ENCODE results near the gene ZBED4.

Gene ZBED4

DNA sequence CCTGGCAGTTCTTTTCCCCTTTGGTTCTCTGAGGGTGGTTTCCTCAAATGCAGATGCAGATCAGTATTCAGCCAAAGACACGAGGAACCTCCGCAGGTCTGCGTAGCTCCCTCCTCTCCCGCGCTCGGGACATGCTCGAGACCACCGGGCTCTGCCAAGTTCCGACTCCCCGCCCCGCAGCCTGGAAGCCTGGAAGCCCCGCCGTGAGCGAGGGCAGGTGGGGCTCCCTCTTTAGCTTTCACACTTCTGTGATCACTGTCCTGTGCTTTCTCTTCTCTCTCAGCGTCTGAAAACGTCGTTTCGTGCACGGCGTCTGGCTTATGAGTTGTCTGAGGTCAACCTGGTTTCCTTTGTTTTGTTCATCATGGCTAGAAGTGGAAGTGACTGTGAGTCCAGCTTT lies 26.6 kb downstream of the ZBED4 start:
- DNase-seq (ENCODE audit: low read depth), result no peak

DNA sequence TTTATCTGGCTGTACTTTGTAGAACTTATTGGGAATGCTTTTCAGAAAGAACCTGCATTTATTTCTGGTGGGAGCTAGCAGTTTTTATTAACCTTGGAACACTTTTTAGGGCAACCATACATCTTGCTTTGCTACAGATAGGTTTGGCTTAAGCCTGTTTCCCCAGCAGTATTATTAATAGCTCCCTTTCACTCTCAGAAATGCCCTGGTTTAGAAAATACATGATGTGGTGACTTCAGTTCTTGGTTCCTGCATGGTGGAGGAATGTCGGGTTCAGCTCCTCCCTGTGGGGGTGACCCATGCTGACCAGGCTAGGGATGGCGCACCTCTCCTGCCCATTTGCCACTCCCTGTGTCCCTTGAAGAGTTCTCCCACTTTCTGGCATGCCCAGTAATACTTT lies 28.2 kb downstream of the ZBED4 start:
- no peak for DNase-seq (ENCODE audit: low read depth)

DNA sequence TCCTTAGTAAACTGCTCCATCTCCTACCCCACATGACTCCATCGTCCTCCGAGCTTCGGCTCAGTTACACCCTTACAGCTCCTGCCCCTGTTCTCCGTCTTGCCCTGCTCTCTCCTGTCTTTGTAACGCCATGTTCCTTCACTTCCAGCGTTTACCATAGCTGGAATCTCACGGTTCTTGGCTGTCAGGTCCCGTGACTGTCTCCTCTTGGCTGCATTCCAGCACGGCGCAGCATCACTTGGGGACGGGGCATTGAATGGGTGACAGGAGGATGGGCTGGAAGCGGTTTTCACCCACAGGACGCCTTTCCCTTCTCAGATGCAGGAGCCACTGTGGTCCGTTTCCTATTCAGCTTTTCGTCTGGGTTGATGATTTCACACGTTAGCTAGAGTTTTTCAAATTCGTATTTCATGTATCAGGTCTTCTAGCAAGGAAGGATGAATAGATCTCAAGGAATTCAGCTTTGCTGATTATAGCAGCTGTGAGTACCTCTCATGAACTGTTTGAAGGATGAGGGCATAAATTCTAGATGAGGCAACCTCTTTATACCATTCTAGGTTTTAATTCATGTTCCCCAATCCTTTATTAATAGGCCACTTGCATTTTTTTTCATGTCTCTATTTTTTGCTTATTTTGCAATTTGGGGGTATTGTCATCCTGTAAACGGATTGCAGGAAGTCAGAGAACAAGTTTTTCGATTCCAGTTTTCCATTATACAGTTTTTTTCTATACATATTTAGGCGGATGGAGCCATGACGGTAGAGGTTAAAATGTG lies 29.1 kb downstream of the ZBED4 start:
- no peak for DNase-seq (ENCODE audit: low read depth)

DNA sequence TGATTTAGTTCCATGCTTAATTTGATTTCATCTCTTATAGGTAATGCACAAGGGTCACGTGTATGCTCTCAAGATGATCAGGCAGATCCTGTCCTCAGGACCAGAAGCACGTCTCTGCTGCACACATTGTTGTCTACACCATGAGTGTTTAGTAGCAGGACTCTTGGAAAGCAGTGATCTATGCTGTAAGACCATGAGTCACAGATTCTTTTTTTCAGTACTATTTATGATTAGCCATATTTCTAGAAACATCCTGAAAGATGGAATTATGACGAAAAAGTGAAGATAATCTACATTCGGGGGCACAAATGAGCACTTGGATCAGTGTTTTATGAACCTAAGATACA lies 29.6 kb downstream of the ZBED4 start:
- DNase-seq (ENCODE audit: low read depth), result no peak

DNA sequence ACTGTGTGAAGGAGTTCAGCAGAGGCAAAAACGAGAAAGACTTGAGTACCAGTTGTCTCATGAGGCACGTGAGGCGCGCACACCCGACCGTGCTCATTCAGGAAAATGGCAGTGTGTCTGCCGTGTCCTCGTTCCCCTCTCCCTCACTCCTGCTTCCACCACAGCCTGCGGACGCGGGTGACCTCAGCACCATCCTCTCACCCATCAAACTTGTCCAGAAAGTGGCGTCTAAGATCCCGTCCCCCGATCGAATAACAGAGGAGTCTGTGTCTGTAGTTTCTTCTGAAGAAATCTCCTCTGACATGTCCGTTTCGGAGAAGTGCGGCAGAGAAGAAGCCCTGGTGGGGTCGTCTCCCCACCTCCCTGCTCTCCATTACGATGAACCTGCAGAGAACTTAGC lies 30.4 kb downstream of the ZBED4 start:
- no peak for DNase-seq (ENCODE audit: low read depth)

DNA sequence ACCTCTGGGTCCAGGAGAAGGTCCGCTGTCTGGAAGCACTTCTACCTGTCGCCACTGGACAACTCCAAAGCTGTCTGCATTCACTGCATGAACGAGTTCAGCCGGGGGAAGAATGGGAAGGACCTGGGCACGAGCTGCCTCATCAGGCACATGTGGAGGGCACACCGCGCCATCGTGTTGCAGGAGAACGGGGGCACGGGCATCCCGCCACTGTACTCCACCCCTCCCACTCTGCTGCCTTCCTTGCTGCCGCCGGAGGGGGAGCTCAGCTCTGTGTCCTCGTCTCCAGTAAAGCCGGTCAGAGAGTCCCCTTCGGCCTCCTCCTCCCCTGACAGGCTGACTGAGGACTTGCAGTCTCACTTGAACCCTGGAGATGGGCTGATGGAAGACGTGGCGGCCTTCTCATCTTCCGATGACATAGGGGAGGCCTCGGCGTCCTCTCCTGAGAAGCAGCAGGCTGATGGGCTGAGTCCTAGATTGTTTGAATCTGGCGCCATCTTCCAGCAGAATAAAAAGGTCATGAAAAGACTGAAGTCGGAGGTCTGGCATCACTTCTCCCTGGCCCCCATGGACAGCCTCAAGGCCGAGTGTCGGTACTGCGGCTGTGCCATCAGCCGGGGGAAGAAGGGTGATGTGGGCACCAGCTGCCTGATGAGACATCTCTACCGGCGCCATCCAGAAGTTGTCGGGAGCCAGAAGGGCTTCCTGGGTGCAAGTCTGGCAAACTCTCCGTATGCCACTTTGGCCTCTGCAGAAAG lies 31.0 kb downstream of the ZBED4 start:
- DNase-seq (ENCODE audit: low read depth), result no peak

DNA sequence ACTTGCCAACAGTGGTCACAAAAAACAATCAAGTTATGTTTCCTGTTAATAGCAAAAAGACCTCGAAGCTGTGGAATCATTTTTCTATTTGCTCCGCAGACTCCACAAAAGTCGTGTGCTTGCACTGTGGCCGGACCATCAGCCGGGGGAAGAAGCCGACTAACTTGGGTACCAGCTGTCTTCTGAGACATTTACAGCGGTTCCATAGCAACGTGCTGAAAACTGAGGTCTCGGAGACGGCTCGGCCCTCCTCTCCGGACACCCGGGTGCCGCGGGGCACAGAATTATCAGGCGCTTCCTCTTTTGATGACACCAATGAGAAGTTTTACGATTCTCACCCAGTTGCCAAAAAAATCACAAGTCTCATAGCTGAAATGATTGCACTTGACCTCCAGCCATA lies 31.6 kb downstream of the ZBED4 start:
- no peak for DNase-seq (ENCODE audit: low read depth)

DNA sequence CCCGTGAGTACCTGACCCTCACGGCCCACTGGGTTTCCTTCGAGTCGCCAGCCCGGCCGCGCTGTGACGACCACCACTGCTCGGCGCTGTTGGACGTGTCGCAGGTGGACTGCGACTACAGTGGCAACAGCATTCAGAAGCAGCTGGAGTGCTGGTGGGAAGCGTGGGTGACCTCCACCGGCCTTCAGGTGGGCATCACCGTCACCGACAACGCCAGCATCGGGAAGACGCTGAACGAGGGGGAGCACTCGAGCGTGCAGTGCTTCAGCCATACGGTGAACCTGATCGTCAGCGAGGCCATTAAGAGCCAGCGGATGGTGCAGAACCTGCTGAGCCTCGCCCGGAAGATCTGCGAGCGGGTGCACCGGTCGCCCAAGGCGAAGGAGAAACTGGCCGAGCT lies 32.2 kb downstream of the ZBED4 start:
- DNase-seq (ENCODE audit: low read depth), result no peak

DNA sequence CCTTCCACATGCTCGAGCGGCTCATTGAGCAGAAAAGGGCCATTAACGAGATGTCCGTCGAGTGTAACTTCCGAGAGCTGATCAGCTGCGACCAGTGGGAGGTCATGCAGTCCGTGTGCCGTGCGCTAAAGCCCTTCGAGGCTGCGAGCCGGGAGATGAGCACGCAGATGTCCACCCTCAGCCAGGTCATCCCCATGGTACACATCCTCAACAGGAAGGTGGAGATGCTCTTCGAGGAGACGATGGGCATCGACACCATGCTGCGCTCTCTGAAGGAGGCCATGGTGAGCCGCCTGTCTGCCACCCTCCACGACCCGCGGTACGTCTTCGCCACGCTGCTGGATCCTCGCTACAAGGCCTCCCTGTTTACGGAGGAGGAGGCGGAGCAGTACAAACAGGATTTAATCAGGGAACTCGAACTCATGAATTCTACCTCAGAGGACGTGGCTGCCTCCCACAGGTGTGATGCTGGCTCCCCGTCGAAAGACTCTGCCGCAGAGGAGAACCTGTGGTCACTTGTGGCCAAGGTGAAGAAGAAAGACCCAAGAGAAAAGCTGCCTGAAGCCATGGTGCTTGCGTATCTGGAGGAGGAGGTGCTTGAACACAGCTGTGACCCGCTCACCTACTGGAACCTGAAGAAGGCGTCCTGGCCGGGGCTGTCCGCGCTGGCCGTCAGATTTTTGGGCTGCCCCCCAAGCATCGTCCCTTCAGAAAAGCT lies 32.9 kb downstream of the ZBED4 start:
- no peak for DNase-seq (ENCODE audit: low read depth)

DNA sequence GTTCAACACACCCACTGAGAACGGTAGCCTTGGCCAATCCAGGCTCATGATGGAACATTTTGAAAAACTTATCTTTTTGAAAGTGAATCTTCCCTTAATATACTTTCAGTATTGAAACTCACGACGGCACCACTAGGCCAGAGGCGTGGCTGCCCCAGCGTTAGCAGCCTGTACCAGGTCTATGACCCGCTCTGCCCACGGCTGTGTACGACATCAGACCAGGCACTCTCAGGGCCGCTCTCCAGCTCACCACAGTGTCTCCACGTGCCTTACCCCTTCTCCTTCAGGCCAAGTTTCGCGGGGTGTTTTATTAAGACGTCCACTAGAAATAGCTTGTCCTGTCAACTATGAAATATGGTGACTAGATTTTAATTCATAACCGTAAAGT lies 33.4 kb downstream of the ZBED4 start:
- no peak for DNase-seq (ENCODE audit: low read depth)

DNA sequence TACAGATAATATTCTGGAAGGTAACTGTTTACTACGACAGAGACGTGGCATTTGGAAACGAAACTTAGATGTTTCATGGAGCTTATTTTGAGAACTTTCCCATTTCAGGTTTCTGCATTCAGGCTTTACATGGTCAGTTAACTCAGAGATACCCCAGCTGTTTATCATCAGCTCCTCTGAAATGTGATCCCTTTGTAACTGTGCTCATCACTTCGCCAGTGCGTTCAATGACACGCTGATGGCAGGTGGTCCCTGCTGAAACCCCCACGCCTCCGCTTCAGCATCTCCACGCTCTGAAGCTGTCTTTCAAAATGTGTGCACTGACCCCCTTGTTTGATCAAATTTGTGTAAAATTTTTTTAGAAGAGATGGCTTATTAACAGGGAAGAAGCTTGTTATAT lies 34.1 kb downstream of the ZBED4 start:
- DNase-seq (ENCODE audit: low read depth), result no peak

DNA sequence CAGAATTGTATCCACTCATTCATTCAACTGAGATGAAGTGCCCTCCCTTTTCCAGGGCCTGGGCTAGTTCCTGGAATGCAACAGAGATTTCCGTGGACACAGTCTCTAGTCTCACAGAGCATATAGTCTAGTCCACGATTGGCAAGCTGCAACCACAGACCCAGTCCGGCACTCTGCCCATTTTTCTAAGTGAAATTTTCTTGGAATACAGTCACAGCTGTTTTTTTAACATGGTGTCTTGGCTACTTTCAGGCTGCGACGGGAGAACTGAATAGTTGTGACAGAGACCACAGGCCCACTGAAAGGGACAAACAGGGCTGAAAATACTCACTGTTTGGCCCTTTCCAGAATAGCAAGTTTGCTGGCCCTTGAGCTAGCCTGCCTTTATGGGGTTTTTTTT lies 35.4 kb downstream of the ZBED4 start:
- no peak for DNase-seq (ENCODE audit: low read depth)

DNA sequence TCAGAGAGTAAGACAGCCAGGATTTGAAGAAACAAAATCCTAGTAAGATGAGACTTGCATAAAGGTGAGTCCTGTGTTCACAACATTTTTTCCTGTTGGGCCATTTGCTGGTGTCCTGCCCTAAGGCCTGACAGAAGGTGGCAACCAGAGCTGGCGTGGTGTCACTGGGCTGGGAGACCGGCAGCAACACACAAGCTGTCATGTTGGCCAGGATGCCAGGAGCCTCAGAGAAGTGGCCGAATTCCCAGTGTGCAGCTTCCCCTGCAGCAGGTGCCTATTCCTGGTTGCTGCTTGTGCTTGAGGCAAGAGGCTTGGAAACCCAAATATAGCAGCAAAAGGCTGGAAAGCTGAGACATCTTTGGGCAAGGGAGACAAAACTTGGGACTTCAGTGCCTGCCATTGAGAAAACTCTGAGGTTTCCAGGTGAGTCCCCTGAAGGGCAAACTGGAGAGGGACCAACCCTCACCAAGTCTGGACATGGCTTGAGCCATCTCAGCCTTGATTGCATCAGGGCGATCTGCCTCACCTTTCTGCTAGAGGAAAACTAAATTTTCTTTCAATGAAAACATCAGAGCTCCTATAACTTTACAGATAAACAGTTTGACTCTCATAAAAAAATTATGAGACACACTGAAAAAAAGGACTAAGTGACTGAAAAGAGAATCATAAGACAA lies 38.7 kb downstream of the ZBED4 start:
- DNase-seq (ENCODE audit: low read depth), result no peak

DNA sequence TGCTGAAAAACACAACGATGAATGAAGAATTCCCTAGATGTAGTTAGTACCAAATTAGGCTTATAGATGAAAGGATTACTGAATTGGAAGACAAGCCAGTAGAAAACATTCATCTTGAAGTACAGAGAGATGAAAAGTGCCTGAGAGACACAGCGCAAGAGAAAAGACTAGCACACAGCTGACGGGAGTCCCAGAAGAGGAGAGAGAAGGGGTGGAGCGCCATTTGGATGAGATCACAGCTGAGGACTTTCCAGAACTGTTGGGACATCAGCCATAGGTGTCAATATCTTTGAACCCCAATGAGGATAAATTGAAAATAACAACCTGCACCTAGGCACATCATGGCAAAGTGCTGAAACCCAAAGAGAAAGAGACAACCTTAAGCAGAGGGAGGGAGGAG lies 39.4 kb downstream of the ZBED4 start:
- no peak for DNase-seq (ENCODE audit: low read depth)

DNA sequence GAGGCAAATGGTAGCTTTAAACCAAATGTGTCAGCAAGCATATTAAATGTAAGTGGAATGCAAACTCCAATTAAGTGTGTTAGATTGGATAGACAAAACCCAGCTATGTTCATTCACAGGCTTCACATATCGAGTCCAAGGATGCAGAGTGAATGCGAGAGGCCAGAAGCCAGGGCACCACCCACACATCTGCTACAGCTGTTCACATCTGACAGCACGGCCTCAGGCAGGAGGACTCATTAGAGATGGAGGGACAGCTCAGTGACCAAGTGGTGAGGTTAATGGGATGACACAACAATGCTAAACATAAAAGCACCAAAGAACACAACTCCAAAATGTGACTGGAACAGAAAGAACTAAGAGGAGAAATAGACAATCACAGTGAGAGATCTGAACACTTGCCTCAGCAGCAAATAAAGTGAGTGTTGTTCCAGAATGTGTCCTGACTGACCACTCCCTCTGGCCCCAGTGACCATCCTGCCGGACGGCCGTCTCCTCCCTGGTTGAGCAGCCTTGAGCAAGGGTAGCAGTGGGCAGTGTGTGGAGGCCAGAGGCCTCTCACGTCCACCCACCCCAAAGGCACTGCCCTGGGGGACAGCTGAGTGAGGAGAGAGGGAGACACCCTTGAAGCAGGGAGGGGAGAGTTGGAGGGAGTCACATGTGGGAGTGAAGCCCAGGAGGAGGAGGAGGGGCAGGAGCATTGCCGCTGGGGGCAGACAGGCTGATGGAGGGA lies 40.8 kb downstream of the ZBED4 start:
- no peak for DNase-seq (ENCODE audit: low read depth)

DNA sequence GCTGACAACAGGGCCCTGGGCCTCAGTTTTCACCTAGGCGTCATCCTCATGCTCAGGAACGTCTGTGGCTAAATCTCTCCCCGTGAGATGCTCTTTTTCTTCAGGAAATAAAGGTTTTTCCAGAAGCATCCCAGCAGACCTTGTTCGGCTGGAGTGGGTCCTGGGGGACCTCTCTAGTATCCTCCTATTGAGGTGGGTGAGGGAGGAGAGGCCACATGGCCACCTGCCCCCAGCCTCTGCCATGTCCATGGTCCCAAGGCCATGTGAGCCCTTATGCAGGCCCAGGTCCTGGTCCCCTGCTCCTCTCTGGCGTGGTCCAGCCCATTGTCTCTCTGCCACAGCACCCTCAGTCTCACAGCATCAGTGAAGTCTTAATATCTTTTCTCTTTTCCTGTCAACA lies 42.6 kb downstream of the ZBED4 start:
- DNase-seq (ENCODE audit: low read depth), result no peak

DNA sequence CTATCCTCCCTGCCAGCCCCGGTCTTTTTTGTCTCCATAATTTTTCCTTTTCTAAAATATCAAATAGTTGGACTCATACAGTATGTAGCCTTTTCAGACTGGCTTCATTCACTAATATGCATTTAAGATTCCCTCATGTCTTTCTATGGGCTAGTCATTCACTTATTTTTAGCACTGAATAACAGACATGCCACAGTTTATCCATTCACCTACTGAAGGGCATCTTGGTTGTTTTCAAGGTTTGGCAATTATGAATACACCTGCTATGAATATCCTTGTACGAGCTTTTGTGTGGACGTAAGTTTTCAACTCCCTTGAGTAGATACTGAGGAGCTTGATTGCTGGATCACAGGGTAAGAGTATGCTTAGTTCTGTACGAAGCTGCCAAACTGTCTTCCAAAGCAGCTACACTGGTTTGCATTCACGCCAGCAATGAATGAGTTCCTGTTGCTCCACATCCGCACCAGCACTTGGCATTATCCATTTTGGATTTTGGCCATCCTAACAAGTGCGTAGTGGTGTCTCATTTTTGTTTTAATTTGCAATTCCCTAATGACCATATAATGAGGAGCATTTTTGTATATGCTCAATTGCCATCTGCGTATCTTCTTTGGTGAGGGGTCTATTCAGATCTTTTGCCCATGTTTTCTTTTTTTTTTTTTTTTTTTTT lies 43.5 kb downstream of the ZBED4 start:
- no peak for DNase-seq (ENCODE audit: low read depth)

DNA sequence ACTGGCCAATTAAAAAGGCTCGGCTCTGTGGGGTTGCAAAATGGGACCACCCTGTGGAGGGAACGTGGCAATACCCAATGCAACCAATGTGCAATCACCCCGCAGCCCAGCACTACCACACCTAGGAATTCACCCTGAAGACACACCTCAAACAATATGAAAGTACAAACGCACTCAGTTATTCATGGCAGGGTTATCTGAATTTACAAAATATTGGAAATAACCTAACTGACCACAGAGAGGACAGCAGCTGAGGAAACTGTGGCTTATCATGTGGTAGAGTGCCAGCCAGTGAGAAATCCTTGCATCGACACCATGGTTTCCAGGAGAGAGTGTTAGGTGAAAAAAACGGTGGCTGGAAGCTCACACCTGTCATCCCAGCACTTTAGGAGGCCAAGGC lies 45.9 kb downstream of the ZBED4 start:
- DNase-seq (ENCODE audit: low read depth), result no peak

DNA sequence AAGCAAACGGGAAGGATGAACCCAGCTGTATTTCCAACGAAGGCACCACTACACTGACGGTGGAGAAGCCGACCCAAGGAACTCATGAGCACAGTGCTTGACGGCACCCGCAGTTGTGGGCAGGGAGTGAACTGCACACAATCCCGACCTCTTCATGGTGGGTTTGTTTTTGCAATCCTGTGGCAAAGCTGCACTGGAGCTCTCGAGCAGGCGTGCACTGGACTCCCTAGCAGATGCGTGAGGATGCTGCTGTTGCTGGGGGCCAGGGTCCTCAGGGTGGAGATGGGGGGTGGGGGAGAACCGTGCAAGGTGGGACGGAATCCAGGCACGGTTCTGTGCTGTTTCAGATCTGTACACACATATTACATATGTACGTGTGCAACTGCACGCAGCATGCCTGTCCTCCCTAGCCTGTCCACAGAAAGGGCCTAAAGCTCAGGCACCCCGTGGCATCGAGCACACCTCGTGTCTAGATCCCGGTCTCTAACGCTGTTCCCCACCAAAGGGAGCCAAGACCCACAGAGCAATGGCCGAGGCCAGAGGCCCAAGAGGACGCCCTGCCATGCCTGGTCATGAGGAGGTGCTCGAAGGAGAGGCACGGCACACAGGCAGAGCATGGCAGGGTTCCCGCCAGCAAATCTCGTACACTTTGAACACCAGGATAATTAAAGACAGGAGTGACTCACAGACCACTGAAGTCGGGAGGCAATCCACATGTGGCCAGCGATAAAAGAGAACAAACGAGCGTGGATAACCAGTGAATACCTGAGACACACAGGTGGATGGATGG lies 47.0 kb downstream of the ZBED4 start:
- DNase-seq (ENCODE audit: low read depth), result no peak

DNA sequence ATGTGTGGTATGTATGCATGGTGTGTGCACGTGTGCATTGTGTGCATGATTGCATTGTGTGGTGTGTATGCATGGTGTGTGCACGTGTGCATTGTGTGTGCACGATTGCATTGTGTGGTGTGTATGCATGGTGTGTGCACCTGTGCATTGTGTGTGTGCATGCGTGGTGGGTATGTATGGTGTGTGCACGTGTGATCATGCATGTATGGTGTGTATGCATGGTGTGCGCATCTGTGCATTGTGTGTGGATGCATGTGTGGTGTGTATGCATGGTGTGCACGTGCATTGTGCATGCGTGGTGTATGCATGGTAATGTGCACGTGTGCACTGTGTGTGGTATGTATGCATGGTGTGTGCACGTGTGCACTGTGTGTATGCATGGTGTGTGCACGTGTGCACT lies 47.8 kb downstream of the ZBED4 start:
- DNase-seq (ENCODE audit: low read depth), result no peak

All from fibroblast of the conjunctiva (primary cell).